HG03457 (cell line): ENCODE measurements around the gene EFHD1.
"Not testable (repeated sequence)": the region's sequence is repeated elsewhere in the genome, so short reads cannot be mapped to it uniquely, and the experiment has no call there.

Experiments
- ATAC-seq: cut with Tn5 transposase; IDR thresholded peaks from one replicate; pipeline ENCODE4 v1.9.1; 2021; ENCODE audit warnings: moderate number of reproducible peaks; ENCODE audit not compliant: unreplicated experiment

The EFHD1 gene

DNA sequence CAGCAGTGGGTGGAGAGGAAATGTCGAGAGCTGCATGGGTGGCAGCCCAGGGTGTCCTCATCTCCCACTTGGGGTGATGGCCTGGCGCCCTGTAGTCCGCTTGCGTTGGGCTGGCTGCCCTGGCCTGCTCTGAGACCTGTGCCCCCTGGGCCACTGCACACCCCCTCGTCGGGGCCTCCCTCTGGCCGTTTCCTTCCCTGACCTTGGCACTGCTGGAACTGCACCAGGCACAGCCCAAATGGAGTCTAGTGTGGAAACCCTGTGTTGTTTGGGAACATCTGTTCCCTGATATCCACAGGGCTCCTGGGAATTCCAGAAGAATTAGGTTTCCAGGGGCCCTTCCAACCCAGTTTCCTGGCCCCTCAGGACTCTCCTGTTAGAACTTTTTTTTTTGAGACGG is 13.9 kb downstream of the EFHD1 start:
- no peak for ATAC-seq

DNA sequence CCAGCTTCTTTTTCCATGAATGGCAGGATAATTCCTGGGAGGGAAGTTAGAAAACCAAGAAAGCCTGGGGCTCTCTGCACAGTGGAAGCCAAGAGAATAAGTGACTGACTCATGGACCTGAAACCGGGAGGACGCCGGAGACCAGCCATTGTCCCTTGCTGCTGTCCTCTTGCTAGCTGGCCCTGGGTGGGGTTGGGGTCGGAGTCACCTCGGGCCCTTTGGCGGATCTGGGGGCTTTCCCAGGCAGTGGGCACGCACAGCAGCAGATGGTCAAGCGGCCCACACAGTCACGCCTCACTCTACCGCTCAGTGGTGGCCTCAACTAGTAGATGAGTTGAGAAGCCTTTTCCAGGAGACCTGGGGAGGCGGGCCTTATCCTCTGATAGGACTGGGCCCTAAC is 15.6 kb downstream of the EFHD1 start:
- no peak for ATAC-seq

GRCh38 chr2:232652505-232652851 is 19.1 kb downstream of the EFHD1 start:
- ATAC-seq = no peak

GRCh38 chr2:232653441-232653840 is 20.0 kb downstream of the EFHD1 start:
- ATAC-seq = no peak

DNA sequence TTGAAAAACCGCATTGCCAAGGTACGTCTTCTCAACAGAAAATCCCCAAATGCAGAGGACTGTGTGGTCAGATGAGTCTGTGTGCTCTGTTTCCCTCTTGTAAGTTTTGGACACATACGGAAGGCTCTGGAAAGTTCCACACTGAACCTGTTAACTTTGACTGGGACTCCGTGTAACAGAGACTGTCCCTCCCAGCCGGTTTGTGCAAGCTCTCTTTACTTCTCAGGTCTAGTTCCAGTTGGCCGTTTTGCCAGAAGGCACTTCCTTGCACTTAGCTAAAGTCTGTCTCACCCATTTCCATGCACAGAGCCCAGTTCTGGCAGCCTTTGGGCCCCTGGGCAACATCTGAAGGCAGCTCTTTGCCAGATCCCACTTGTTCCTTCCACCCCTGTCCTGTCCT is 22.0 kb downstream of the EFHD1 start:
- ATAC-seq = no peak

- no peak for ATAC-seq
Observed at GRCh38 chr2:232658217-232658785, 24.9 kb downstream of the EFHD1 start.

DNA sequence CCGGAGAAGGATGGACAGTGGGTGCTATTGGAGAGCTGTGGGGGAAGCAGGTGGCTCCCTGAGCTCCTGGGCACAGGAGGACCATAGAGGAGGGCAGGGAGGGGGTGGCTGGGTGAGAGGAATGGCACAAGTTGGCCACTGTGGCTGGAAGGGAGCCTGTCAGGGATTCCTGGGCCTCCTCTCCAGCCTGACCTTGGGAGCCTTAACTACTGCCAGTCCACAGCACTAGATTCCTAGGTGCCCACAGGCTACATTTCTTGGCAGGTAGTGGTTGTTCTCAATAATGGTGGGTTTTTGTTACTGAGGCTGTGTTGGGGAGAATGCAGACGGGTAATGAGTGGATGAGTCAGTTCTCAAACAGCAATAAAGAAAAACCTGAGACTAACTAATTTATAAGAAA is 26.0 kb downstream of the EFHD1 start:
- no peak for ATAC-seq

GRCh38 chr2:232662486-232663260 is 29.3 kb downstream of the EFHD1 start:
- ATAC-seq = no peak

DNA sequence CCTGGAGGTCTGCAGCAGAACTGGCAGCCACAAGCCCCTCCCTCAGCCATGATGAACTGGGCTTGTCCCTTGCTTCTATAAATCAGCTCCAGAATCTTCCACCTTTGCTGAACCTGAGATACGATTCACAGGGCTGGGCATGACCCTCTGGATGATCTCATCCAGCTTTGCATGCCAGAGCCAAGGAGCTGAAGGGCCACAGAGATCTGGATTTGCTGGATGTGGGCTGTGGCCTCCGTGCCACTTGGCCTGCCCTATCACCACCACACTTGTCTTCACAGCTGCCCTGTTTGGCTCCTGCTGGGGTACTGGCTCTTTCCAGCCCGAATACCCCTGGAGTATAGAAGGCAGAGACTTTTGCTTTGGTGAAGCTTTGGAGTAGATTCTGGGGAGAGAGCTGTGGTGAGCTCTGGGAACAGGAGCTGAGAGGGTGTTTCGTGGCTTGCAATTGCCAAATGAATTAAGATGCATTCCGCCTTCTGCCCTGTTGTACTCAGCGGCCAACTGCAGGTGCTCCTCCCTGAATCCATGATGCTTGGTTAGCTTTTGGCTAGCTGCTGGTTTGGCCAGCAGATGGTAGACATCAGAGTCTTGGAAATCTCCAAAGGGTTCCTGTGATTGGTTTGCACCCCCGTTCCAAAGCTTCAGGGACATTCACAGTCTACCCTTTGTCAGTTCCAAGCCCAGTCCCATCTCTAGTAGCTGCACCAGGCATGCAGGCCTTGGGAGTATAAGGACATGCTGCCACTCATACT is 32.8 kb downstream of the EFHD1 start:
- no peak for ATAC-seq

DNA sequence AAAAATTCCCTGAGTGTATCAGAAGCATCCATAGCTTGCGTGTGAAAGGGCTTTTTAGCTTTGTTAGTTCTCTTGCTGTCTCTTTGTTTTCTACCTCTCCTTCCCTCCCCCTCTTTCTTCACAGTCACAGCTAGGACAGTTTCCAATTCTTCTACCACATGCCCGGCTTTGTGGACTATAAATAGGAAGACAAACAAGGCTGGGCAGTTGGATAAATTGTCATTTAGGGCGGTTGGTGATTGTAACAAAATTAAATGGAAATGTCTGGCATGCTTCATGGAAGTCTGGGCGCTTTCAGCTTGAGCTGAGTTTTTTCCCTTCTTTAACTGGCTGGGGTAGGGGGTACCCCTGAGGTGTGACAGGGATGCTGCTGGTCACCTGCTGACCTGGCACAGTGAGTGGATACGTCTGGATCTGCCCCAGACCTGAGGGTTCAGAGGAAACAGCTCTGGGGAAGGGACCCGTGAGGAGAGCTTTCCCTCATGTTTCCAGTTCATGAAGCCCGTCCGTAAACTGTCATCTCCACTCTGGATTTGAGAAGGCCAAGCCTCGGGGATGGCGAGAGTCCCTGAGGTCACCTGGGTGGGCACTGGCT is 34.7 kb downstream of the EFHD1 start:
- no peak for ATAC-seq

- no peak for ATAC-seq
Observed at GRCh38 chr2:232668805-232669444, 35.5 kb downstream of the EFHD1 start.

DNA sequence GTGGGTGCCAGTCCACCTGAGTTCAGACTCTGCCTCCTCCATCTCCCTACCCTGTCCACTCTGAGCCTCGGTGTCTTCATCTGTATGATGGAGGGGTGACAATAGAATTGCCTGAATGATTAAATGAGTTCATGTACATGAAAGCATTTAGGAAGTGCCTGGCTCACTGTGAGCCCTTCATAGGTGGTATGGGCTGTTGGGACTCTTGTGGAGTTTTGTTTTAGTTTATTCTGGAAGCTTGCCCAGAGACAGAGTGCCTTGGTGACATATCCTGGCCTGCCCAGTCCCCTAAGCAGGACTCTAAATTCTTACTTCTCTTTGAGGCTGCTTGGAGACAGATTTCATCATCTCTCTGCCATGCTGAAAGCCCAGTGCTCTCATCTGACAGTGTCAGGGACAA is 39.2 kb downstream of the EFHD1 start:
- ATAC-seq = no peak

- no peak for ATAC-seq
Observed at GRCh38 chr2:232674491-232674890, 41.1 kb downstream of the EFHD1 start.

- no peak for ATAC-seq
Observed at GRCh38 chr2:232675381-232675780, 42.0 kb downstream of the EFHD1 start.

DNA sequence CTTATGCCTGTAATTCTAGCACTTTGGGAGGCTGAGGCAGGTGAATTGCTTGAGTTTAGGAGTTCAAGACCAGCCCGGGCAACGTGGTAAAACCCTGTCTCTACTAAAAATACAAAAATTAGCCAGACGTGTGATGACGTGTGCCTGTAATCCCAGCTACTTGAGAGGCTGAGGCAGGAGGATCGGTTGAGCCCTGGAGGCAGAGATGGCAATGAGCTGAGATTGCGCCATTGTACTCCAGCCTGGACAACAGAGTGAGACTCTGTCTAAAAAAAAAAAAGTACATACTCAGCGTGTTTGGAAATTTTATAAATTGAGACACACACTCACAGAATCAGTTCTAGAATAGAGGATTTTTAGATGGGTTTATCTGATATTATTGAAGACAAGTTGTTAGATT is 46.6 kb downstream of the EFHD1 start:
- ATAC-seq = no peak

- ATAC-seq = no peak
Observed at GRCh38 chr2:232681527-232681926, 48.1 kb downstream of the EFHD1 start.

DNA sequence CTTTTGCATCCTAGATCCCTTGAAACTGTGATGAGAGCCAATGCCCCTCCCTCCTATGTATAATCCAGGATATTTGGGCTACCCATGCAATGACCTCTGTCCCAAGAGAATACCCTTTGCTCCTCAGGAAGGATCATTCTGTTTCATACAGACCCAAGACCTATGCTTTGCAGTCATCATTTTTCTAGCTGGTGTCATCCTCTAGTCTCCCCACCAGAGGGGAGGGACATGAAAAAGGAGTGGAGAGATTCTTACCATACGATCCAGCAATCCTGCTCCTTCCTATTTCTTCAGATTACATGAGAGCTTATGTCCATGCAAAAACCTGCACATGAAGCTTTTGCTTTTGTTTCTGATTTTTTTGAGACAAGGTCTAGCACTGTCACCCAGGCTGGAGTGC is 50.0 kb downstream of the EFHD1 start:
- no peak for ATAC-seq

DNA sequence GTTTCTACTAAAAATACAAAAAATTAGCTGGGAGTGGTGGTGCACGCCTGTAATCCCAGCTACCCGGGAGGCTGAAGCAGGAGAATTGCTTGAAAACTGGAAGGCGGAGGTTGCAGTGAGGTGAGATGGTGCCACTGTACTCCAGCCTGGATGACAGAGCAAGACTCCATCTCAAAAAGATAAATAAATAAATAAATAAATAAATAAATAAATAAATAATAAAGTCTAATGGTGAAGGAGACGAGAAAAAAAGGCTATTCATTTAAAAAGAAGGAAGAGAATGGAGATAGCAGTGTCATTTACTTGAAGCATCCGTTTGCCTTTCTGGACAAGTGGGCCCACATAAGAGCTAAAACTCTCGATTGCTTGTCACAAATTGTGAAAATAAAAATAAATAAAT is 52.0 kb downstream of the EFHD1 start:
- not testable (repeated sequence) for ATAC-seq

DNA sequence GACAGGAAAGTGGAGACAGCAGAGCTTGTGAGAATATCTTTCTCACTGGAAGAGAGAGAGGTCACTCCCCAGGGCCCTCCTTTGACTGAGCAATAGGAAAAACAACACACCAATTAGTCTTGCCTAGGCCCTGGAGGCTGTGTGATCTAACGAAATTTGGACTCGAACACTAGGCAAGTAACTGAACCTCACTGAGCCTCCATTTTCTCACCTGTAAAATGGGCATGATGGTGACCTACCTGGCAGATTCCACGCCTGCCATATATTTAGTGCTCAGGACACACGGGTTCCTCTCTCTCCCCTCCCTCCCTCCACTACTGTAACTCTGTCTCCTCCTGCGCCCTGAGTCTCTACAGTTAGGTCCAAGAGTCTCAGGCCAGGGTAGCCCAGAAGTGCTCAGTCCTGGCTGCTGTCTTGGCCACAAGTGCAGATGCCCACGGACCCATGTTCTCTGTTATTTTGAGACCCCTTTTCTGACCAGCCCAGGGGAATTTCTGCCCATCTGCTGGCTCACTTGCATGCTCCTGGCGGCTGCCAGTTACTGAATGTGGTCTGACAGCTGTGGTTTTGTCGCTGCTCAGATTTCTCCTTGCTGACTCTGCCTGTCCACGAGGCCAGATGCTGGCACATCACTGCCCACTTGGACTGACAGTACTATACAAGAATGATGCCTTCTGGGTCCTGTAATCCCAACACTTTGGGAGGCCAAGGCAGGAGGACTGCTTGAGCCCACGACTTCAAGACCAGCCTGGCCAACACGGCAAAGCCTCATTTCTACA is 54.2 kb downstream of the EFHD1 start:
- ATAC-seq = no peak

- no peak for ATAC-seq
Observed at GRCh38 chr2:232688201-232688600, 54.8 kb downstream of the EFHD1 start.
